HEK293 (cell line): Measurements from ENCODE around the gene LRCH4.

Experiments used
- CTCF ChIA-PET: fragments of 350-600 bp; formaldehyde crosslinking; extraction: SDS; loops from one replicate; lab custom pipeline; 2021; ENCODE audit warnings: antibody characterized with exemption; lab: Yijun Ruan, JAX
- POLR2A ChIA-PET: fragments of 300-600 bp; formaldehyde crosslinking; extraction: SDS; loops from one replicate; lab custom pipeline; 2020; ENCODE audit warnings: antibody characterized with exemption, inconsistent platforms; lab: Yijun Ruan, JAX
- H3K27ac ChIP-seq: fragments of 200-500 bp; sonication (Bioruptor generic); 2 replicates; pipeline ENCODE4 v1.5.1; 2014; ENCODE audit warnings: low read depth, low read length, control low read depth, inconsistent platforms; ENCODE audit errors: extremely low read depth
- H3K36me3 ChIP-seq, 2 experiments: fragments of 200-500 bp in 1 of 2; sonication (Bioruptor generic) in 1 of 2; 1 replicate in 1 of 2; 2 replicates in 1 of 2; pipeline ENCODE4 v1.5.1; 2014 to 2017; ENCODE audit warnings: inconsistent platforms in 2 of 2, low read length in 2 of 2; ENCODE audit not compliant: control insufficient read depth in 2 of 2, insufficient read depth in 1 of 2
- H3K4me1 ChIP-seq: fragments of 200-500 bp; sonication (Bioruptor generic); 2 replicates; pipeline ENCODE4 v1.5.1; 2014; ENCODE audit warnings: mild to moderate bottlenecking, low read length, inconsistent platforms; ENCODE audit not compliant: control insufficient read depth, insufficient read depth
- H3K4me3 ChIP-seq: 2 replicates; pipeline ENCODE4 v1.5.1; 2011; ENCODE audit warnings: low read depth, mild to moderate bottlenecking, control low read depth, low read length, moderate library complexity
- H3K9me3 ChIP-seq: fragments of 200-500 bp; sonication (Bioruptor generic); 2 replicates; pipeline ENCODE4 v1.5.1; 2014; ENCODE audit warnings: low read depth, low read length, inconsistent platforms; ENCODE audit not compliant: control insufficient read depth, insufficient read depth
- KLF7 ChIP-seq: fragments of 450-650 bp; formaldehyde crosslinking; IDR thresholded peaks from 2 replicates; pipeline ENCODE4 v1.5.1; 2016; ENCODE audit warnings: missing biosample characterization, missing genetic modification characterization, borderline replicate concordance
- OVOL3 ChIP-seq: fragments of 450-650 bp; formaldehyde crosslinking; IDR thresholded peaks from 2 replicates; pipeline ENCODE4 v1.5.1; 2016; ENCODE audit warnings: missing biosample characterization, missing genetic modification characterization
- WT1 ChIP-seq: fragments of 450-650 bp; formaldehyde crosslinking; IDR thresholded peaks from 2 replicates; pipeline ENCODE4 v1.5.1; 2016; ENCODE audit warnings: missing biosample characterization, missing genetic modification characterization
- ZNF148 ChIP-seq: fragments of 450-650 bp; formaldehyde crosslinking; IDR thresholded peaks from 2 replicates; pipeline ENCODE4 v1.5.0; 2017; ENCODE audit warnings: missing biosample characterization, missing genetic modification characterization, borderline replicate concordance
- ZNF18 ChIP-seq: fragments of 450-650 bp; formaldehyde crosslinking; IDR thresholded peaks from 2 replicates; pipeline ENCODE4 v1.5.1; 2016; ENCODE audit warnings: missing biosample characterization, missing genetic modification characterization
- ZNF2 ChIP-seq: fragments of 450-650 bp; formaldehyde crosslinking; IDR thresholded peaks from 2 replicates; pipeline ENCODE4 v1.5.1; 2016; ENCODE audit warnings: missing biosample characterization, missing genetic modification characterization
- ZNF239 ChIP-seq: fragments of 450-650 bp; formaldehyde crosslinking; IDR thresholded peaks from 2 replicates; pipeline ENCODE4 v1.5.1; 2016; ENCODE audit warnings: missing biosample characterization, missing genetic modification characterization
- ZNF248 ChIP-seq: fragments of 450-650 bp; formaldehyde crosslinking; IDR thresholded peaks from 2 replicates; pipeline ENCODE4 v1.5.1; 2017; ENCODE audit warnings: missing biosample characterization, missing genetic modification characterization
- ZNF311 ChIP-seq: fragments of 450-650 bp; formaldehyde crosslinking; IDR thresholded peaks from 2 replicates; pipeline ENCODE4 v1.5.1; 2017; ENCODE audit warnings: missing biosample characterization, missing genetic modification characterization, borderline replicate concordance
- ZNF394 ChIP-seq: fragments of 450-650 bp; formaldehyde crosslinking; IDR thresholded peaks from 2 replicates; pipeline ENCODE4 v1.5.1; 2016; ENCODE audit warnings: missing biosample characterization, missing genetic modification characterization, mild to moderate bottlenecking, moderate library complexity, borderline replicate concordance
- ZNF488 ChIP-seq: fragments of 450-650 bp; formaldehyde crosslinking; IDR thresholded peaks from 2 replicates; pipeline ENCODE4 v1.5.1; 2016; ENCODE audit warnings: missing biosample characterization, missing genetic modification characterization
- ZNF544 ChIP-seq: fragments of 450-650 bp; formaldehyde crosslinking; IDR thresholded peaks from 2 replicates; pipeline ENCODE4 v1.5.0; 2017; ENCODE audit warnings: missing biosample characterization, missing genetic modification characterization
- ZNF571 ChIP-seq: fragments of 450-650 bp; formaldehyde crosslinking; IDR thresholded peaks from 2 replicates; pipeline ENCODE4 v1.5.0; 2017; ENCODE audit warnings: missing biosample characterization, missing genetic modification characterization
- ZNF629 ChIP-seq: fragments of 450-650 bp; formaldehyde crosslinking; IDR thresholded peaks from 2 replicates; pipeline ENCODE4 v1.5.1; 2017; ENCODE audit warnings: missing biosample characterization, missing genetic modification characterization
- ZNF670 ChIP-seq: fragments of 450-650 bp; formaldehyde crosslinking; IDR thresholded peaks from 2 replicates; pipeline ENCODE4 v1.5.1; 2016; ENCODE audit warnings: missing biosample characterization, missing genetic modification characterization, low read depth
- ZNF701 ChIP-seq: fragments of 450-650 bp; formaldehyde crosslinking; IDR thresholded peaks from 2 replicates; pipeline ENCODE4 v1.5.1; 2016; ENCODE audit warnings: missing biosample characterization, missing genetic modification characterization
- ZNF707 ChIP-seq: fragments of 450-650 bp; formaldehyde crosslinking; IDR thresholded peaks from 2 replicates; pipeline ENCODE4 v1.5.1; 2016; ENCODE audit warnings: missing biosample characterization, missing genetic modification characterization
- ZNF785 ChIP-seq: fragments of 450-650 bp; formaldehyde crosslinking; IDR thresholded peaks from 2 replicates; pipeline ENCODE4 v1.5.1; 2016; ENCODE audit warnings: missing biosample characterization, missing genetic modification characterization
- TF ChIP-seq, protein P1 (sequence below): fragments of 450-650 bp; formaldehyde crosslinking; IDR thresholded peaks from 2 replicates; pipeline ENCODE4 v1.5.1; 2016; ENCODE audit warnings: missing biosample characterization, missing genetic modification characterization, low read depth
- TF ChIP-seq, protein P2 (sequence below): fragments of 450-650 bp; formaldehyde crosslinking; IDR thresholded peaks from 2 replicates; pipeline ENCODE4 v1.5.1; 2017; ENCODE audit warnings: missing biosample characterization, missing genetic modification characterization

Gene LRCH4

DNA sequence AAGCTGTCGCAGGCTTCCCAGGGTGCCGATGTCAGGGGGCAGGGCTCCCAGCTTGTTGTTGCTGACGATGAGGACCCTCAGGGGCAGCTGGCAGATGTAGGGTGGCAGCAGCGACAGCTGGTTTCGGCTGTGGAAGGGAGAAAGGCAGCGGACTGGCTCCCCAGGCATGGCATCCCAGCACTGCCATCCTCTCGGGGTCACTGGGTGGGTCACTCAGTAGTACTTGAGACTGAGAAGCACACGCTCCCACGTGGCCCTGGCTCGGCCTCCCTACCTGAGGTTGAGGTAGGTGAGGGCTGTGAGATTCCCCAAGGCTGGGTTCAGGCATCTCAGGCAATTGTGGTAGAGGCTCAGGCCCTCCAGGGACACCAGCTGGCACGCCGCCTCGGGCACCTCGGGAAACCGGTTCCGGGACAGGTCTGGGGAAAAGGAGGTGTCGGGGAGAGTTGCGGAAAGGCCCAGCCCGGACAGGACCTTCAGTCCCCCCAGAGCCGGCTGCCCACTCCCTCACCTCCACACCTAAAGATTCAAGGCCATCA, 3.8 kb downstream of the LRCH4 start:
- Histone ChIP-seq H3K4me1 (peaks cover 12% of the 10 kb centered on the region), H3K27ac (no peak overlapping the region), H3K9me3 (no peaks in the 10 kb centered on the region), H3K4me3 (no peak overlapping the region), H3K36me3 (peaks cover 6 to 42% of the 10 kb centered on the region in 2 experiments; a peak in 2 of 3 replicates)
- POLR2A ChIA-PET: no interaction called here
- CTCF ChIA-PET: interaction anchor here (0.7 to 0.8 kb wide), 2 partner anchors 109 to 113 kb away, joined by 3 read pairs; no protein-coding TSS in a partner anchor
- no peak for TF ChIP-seq ZNF239
- TF ChIP-seq, protein P1, sequence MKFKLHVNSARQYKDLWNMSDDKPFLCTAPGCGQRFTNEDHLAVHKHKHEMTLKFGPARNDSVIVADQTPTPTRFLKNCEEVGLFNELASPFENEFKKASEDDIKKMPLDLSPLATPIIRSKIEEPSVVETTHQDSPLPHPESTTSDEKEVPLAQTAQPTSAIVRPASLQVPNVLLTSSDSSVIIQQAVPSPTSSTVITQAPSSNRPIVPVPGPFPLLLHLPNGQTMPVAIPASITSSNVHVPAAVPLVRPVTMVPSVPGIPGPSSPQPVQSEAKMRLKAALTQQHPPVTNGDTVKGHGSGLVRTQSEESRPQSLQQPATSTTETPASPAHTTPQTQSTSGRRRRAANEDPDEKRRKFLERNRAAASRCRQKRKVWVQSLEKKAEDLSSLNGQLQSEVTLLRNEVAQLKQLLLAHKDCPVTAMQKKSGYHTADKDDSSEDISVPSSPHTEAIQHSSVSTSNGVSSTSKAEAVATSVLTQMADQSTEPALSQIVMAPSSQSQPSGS: no peak
- no peak for TF ChIP-seq ZNF488
- no peak for TF ChIP-seq ZNF629 (tag by site-specific recombination)
- no peak for TF ChIP-seq ZNF701 (tag by site-specific recombination)
- TF ChIP-seq ZNF18 (tag by site-specific recombination): no peak
- no peak for TF ChIP-seq OVOL3 (tag by site-specific recombination)
- no peak for TF ChIP-seq ZNF394 (tag by site-specific recombination)
- TF ChIP-seq ZNF544 (tag by site-specific recombination): no peak
- no peak for TF ChIP-seq ZNF707 (tag by site-specific recombination)

DNA sequence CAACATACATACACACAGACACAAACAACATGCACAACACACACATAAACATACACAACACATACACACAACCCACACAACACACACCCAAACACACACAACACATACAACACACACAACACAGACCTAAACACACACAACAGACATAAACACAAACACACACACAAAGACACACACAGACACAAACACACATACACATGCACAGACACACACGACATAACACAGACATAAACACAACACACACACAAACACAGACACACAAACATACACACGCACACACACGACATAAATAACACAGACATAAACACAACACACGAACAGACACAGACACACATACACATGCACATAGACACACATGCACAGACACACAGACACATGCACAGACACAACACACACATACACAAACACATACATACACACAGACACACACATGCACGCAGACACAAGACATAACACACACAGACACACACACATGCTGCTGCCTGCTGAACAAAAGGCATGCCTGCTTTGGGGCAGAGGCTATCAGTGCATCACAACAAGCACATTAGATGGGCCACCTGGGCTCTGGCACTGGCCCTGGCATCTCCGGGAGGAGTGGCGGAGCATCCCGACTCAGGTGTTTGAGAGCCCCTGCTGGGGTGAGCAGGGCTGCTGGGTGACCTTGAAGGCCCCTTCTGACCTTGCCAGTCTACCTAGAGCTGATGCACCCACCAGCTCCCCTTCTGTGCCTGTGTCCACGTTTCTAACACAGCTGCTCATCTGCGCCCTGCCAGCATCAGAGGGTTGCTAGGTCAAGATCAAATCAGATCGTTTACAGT, 5.3 kb downstream of the LRCH4 start:
- H3K4me1 ChIP-seq: peaks cover 12% of the 10 kb centered on the region
- POLR2A ChIA-PET: interaction anchor here (0.8 kb wide), 1 partner anchor 8 kb away, joined by 3 read pairs; no protein-coding TSS in a partner anchor
- H3K9me3 ChIP-seq: no peaks in the 10 kb centered on the region
- CTCF ChIA-PET: interaction anchor here (0.7 kb wide), 1 partner anchor 53 kb away, joined by 3 read pairs; no protein-coding TSS in a partner anchor
- TF ChIP-seq KLF7 (tag by site-specific recombination) (no peak), WT1 (no peak), ZNF670 (peak; percentile 83), ZNF785 (tag by site-specific recombination) (peak; percentile 27; the same call in 1 of the 2 replicates), ZNF148 (tag by site-specific recombination) (peak; percentile 45; the same call in 1 of the 2 replicates), ZNF248 (tag by site-specific recombination) (peak; percentile 64; the same call in 1 of the 2 replicates), ZNF239 (peak; percentile 54; the same call in 1 of the 2 replicates), ZNF544 (tag by site-specific recombination) (no peak), ZNF571 (tag by site-specific recombination) (0 out of 2 replicates have a peak, but pooled peaks have one; percentile 90), ZNF2 (tag by site-specific recombination) (0 out of 2 replicates have a peak, but pooled peaks have one; percentile 50), ZNF311 (peak; percentile 69; the same call in 1 of the 2 replicates)
- TF ChIP-seq, protein P2, sequence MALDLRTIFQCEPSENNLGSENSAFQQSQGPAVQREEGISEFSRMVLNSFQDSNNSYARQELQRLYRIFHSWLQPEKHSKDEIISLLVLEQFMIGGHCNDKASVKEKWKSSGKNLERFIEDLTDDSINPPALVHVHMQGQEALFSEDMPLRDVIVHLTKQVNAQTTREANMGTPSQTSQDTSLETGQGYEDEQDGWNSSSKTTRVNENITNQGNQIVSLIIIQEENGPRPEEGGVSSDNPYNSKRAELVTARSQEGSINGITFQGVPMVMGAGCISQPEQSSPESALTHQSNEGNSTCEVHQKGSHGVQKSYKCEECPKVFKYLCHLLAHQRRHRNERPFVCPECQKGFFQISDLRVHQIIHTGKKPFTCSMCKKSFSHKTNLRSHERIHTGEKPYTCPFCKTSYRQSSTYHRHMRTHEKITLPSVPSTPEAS (tag by site-specific recombination): peak; percentile 92
- no peak overlapping the region for H3K27ac ChIP-seq
- H3K36me3 ChIP-seq: peaks cover 6 to 53% of the 10 kb centered on the region in 2 experiments; a peak in 2 of 3 replicates
- no peak overlapping the region for H3K4me3 ChIP-seq
